SK-N-SH treated with all-trans-retinoic acid at 6 μM for 48 hours (cell line): Measurements from ENCODE around the gene LGR5.
A peak's percentile ranks its signal among the peaks of the same experiment; 100 is the strongest.
"Not testable (repeated sequence)": the region's sequence is repeated elsewhere in the genome, so short reads cannot be mapped to it uniquely, and the experiment has no call there.

Source experiments
- ATAC-seq: fragments of 200-7000 bp; cut with Tn5 transposase; 3 replicates; pipeline ENCODE4 v1.9.1; 2020; ENCODE audit warnings: mild to moderate bottlenecking, moderate library complexity
- ARNTL ChIP-seq: fragments of 450-650 bp; formaldehyde crosslinking; IDR thresholded peaks from 2 replicates; pipeline ENCODE4 v1.5.0; 2020; ENCODE audit warnings: low read depth, mild to moderate bottlenecking, moderate library complexity, borderline replicate concordance
- BACH2 ChIP-seq: fragments of 250-450 bp; sonication (Bioruptor Pico); IDR thresholded peaks from 2 replicates; pipeline ENCODE4 v1.9.0; 2021; ENCODE audit warnings: mild to moderate bottlenecking, borderline replicate concordance
- CSDC2 ChIP-seq: fragments of 250-450 bp; sonication (Bioruptor Pico); IDR thresholded peaks from 2 replicates; pipeline ENCODE4 v1.5.0; 2020; ENCODE audit warnings: mild to moderate bottlenecking, moderate library complexity
- GLIS3 ChIP-seq: fragments of 250-450 bp; sonication (Bioruptor Pico); IDR thresholded peaks from 2 replicates; pipeline ENCODE4 v1.5.0; 2020; ENCODE audit warnings: mild to moderate bottlenecking, moderate library complexity
- ISL1 ChIP-seq: fragments of 250-450 bp; sonication (Bioruptor Pico); IDR thresholded peaks from 2 replicates; pipeline ENCODE4 v2.1.2; 2022; ENCODE audit warnings: mild to moderate bottlenecking, moderate library complexity
- RARB ChIP-seq: fragments of 250-450 bp; sonication (Bioruptor Pico); IDR thresholded peaks from 2 replicates; pipeline ENCODE4 v1.8.0; 2021; ENCODE audit warnings: mild to moderate bottlenecking, moderate library complexity
- SNAI2 ChIP-seq: fragments of 250-450 bp; sonication (Bioruptor Pico); IDR thresholded peaks from 2 replicates; pipeline ENCODE4 v1.5.0; 2020; ENCODE audit warnings: mild to moderate bottlenecking, moderate library complexity
- TCF4 ChIP-seq: fragments of 250-450 bp; sonication (Bioruptor Pico); IDR thresholded peaks from 2 replicates; pipeline ENCODE4 v1.8.0; 2021; ENCODE audit warnings: mild to moderate bottlenecking, moderate library complexity, borderline replicate concordance
- TOX ChIP-seq: fragments of 250-450 bp; sonication (Bioruptor Pico); IDR thresholded peaks from 2 replicates; pipeline ENCODE4 v1.8.0; 2021; ENCODE audit warnings: mild to moderate bottlenecking, moderate library complexity, borderline replicate concordance
- ZFP3 ChIP-seq: fragments of 250-450 bp; sonication (Bioruptor Pico); IDR thresholded peaks from 2 replicates; pipeline ENCODE4 v1.5.0; 2020; ENCODE audit warnings: mild to moderate bottlenecking, moderate library complexity
- ZFP30 ChIP-seq: fragments of 450-650 bp; formaldehyde crosslinking; IDR thresholded peaks from 2 replicates; pipeline ENCODE4 v1.5.0; 2022; ENCODE audit warnings: mild to moderate bottlenecking, moderate library complexity
- ZNF565 ChIP-seq: fragments of 450-650 bp; formaldehyde crosslinking; conservative IDR thresholded peaks from 2 replicates; pipeline ENCODE4 v1.5.0; 2020; ENCODE audit warnings: low read depth, mild to moderate bottlenecking, moderate library complexity
- ZNF70 ChIP-seq: fragments of 450-650 bp; formaldehyde crosslinking; IDR thresholded peaks from 2 replicates; pipeline ENCODE4 v1.5.0; 2020; ENCODE audit warnings: mild to moderate bottlenecking, moderate library complexity
- ZNF8 ChIP-seq: fragments of 450-650 bp; formaldehyde crosslinking; IDR thresholded peaks from 2 replicates; pipeline ENCODE4 v1.5.0; 2020; ENCODE audit warnings: mild to moderate bottlenecking, moderate library complexity
- TF ChIP-seq, protein P1 (sequence below): fragments of 250-450 bp; sonication (Bioruptor Pico); IDR thresholded peaks from 2 replicates; pipeline ENCODE4 v1.8.0; 2020; ENCODE audit warnings: mild to moderate bottlenecking, moderate library complexity, borderline replicate concordance
- TF ChIP-seq, protein P2 (sequence below): fragments of 250-450 bp; sonication (Bioruptor Pico); IDR thresholded peaks from 2 replicates; pipeline ENCODE4 v1.5.1; 2020; ENCODE audit warnings: low read depth, mild to moderate bottlenecking, moderate library complexity
- TF ChIP-seq, protein P3 (sequence below): fragments of 250-450 bp; sonication (Bioruptor Pico); IDR thresholded peaks from 2 replicates; pipeline ENCODE4 v1.5.1; 2021; ENCODE audit warnings: mild to moderate bottlenecking, moderate library complexity
- TF ChIP-seq, protein P4 (sequence below): fragments of 250-450 bp; sonication (Bioruptor Pico); IDR thresholded peaks from 2 replicates; pipeline ENCODE4 v1.8.0; 2021; ENCODE audit warnings: low read depth, mild to moderate bottlenecking, moderate library complexity, borderline replicate concordance
- TF ChIP-seq, protein P5 (sequence below): fragments of 250-450 bp; sonication (Bioruptor Pico); IDR thresholded peaks from 2 replicates; pipeline ENCODE4 v1.5.0; 2020; ENCODE audit warnings: mild to moderate bottlenecking, moderate library complexity

The LGR5 gene

DNA sequence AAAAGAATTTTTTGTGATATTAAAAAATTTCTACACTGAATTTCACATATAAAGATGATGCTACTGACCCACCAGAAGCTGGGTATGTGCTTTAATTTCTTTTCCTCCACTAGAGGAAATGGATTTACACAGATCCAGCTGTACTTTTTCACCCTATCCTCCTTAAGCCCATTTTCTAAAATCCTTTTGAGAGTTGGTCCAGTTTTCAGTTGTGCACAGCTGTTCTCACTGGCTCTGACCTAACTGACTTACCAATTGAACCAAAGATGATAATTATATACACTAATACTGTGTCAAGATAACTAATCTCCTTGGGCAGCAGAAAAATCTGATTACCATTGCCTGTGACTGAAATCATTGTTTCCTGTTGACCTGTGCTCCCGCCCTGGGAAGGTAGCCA is 115.6 kb downstream of the LGR5 start:
- TF ChIP-seq ZNF70 (CRISPR knock-in tag) (no peak), ZFP3 (CRISPR knock-in tag) (no peak), TCF4 (CRISPR knock-in tag) (no peak), GLIS3 (CRISPR knock-in tag) (no peak), ZNF8 (CRISPR knock-in tag) (no peak), TOX (no peak), ARNTL (CRISPR knock-in tag) (no peak), ZFP30 (CRISPR knock-in tag) (no peak), SNAI2 (CRISPR knock-in tag) (no peak), ZNF565 (CRISPR knock-in tag) (no peak), CSDC2 (CRISPR knock-in tag) (no peak)
- TF ChIP-seq, protein P1, sequence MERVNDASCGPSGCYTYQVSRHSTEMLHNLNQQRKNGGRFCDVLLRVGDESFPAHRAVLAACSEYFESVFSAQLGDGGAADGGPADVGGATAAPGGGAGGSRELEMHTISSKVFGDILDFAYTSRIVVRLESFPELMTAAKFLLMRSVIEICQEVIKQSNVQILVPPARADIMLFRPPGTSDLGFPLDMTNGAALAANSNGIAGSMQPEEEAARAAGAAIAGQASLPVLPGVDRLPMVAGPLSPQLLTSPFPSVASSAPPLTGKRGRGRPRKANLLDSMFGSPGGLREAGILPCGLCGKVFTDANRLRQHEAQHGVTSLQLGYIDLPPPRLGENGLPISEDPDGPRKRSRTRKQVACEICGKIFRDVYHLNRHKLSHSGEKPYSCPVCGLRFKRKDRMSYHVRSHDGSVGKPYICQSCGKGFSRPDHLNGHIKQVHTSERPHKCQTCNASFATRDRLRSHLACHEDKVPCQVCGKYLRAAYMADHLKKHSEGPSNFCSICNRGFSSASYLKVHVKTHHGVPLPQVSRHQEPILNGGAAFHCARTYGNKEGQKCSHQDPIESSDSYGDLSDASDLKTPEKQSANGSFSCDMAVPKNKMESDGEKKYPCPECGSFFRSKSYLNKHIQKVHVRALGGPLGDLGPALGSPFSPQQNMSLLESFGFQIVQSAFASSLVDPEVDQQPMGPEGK (CRISPR knock-in tag): no peak
- TF ChIP-seq, protein P2, sequence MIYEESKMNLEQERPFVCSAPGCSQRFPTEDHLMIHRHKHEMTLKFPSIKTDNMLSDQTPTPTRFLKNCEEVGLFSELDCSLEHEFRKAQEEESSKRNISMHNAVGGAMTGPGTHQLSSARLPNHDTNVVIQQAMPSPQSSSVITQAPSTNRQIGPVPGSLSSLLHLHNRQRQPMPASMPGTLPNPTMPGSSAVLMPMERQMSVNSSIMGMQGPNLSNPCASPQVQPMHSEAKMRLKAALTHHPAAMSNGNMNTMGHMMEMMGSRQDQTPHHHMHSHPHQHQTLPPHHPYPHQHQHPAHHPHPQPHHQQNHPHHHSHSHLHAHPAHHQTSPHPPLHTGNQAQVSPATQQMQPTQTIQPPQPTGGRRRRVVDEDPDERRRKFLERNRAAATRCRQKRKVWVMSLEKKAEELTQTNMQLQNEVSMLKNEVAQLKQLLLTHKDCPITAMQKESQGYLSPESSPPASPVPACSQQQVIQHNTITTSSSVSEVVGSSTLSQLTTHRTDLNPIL: no peak
- TF ChIP-seq, protein P3, sequence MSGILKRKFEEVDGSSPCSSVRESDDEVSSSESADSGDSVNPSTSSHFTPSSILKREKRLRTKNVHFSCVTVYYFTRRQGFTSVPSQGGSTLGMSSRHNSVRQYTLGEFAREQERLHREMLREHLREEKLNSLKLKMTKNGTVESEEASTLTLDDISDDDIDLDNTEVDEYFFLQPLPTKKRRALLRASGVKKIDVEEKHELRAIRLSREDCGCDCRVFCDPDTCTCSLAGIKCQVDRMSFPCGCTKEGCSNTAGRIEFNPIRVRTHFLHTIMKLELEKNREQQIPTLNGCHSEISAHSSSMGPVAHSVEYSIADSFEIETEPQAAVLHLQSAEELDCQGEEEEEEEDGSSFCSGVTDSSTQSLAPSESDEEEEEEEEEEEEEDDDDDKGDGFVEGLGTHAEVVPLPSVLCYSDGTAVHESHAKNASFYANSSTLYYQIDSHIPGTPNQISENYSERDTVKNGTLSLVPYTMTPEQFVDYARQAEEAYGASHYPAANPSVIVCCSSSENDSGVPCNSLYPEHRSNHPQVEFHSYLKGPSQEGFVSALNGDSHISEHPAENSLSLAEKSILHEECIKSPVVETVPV (CRISPR knock-in tag): no peak
- TF ChIP-seq, all 23 proteins: peak for 0
- no peak for ATAC-seq

DNA sequence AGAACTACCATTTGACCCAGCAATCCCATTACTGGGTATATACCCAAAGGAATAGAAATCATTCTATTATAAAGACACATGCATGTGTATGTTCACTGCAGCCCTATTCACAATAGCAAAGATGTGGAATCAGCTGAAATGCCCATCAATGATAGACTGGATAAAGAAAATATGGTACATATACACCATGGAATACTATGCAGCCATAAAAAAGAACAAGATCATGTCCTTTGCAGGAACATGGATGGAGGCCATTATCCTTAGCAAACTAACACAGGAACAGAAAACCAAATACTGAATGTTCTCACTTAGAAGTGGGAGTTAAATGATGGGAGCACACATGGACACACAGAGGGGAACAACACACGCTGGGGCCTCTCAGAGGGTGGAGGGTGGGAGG is 116.2 kb downstream of the LGR5 start:
- peak; percentile 65 for TF ChIP-seq ZNF8 (CRISPR knock-in tag)
- ATAC-seq: not testable (repeated sequence)

DNA sequence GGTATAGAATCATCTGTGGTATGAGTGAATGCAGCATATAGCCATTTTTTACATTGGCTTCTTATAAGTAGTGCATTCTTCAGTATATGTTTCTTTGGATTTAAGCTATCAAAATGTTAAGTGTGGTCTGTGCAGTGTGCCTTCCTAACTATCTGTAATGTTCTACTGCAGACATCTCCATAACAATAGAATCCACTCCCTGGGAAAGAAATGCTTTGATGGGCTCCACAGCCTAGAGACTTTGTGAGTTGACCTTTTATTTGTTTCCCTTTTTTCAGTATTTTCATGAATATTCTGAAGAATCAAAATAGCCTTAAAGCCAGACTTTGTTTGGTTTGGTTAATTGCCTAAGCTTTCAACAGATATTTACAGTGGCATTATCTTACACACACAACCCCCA is 116.8 kb downstream of the LGR5 start:
- ATAC-seq: peak; percentile 19
- TF ChIP-seq ZNF8 (CRISPR knock-in tag) (no peak), ISL1 (no peak), ZFP3 (CRISPR knock-in tag) (no peak), RARB (CRISPR knock-in tag) (no peak), BACH2 (CRISPR knock-in tag) (no peak), ZNF565 (CRISPR knock-in tag) (no peak), ZNF70 (CRISPR knock-in tag) (no peak)
- TF ChIP-seq, protein P2: no peak
- TF ChIP-seq, protein P1 (CRISPR knock-in tag): no peak
- TF ChIP-seq, protein P4, sequence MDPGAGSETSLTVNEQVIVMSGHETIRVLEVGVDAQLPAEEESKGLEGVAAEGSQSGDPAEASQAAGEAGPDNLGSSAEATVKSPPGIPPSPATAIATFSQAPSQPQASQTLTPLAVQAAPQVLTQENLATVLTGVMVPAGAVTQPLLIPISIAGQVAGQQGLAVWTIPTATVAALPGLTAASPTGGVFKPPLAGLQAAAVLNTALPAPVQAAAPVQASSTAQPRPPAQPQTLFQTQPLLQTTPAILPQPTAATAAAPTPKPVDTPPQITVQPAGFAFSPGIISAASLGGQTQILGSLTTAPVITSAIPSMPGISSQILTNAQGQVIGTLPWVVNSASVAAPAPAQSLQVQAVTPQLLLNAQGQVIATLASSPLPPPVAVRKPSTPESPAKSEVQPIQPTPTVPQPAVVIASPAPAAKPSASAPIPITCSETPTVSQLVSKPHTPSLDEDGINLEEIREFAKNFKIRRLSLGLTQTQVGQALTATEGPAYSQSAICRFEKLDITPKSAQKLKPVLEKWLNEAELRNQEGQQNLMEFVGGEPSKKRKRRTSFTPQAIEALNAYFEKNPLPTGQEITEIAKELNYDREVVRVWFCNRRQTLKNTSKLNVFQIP (CRISPR knock-in tag): no peak
- TF ChIP-seq, protein P5, sequence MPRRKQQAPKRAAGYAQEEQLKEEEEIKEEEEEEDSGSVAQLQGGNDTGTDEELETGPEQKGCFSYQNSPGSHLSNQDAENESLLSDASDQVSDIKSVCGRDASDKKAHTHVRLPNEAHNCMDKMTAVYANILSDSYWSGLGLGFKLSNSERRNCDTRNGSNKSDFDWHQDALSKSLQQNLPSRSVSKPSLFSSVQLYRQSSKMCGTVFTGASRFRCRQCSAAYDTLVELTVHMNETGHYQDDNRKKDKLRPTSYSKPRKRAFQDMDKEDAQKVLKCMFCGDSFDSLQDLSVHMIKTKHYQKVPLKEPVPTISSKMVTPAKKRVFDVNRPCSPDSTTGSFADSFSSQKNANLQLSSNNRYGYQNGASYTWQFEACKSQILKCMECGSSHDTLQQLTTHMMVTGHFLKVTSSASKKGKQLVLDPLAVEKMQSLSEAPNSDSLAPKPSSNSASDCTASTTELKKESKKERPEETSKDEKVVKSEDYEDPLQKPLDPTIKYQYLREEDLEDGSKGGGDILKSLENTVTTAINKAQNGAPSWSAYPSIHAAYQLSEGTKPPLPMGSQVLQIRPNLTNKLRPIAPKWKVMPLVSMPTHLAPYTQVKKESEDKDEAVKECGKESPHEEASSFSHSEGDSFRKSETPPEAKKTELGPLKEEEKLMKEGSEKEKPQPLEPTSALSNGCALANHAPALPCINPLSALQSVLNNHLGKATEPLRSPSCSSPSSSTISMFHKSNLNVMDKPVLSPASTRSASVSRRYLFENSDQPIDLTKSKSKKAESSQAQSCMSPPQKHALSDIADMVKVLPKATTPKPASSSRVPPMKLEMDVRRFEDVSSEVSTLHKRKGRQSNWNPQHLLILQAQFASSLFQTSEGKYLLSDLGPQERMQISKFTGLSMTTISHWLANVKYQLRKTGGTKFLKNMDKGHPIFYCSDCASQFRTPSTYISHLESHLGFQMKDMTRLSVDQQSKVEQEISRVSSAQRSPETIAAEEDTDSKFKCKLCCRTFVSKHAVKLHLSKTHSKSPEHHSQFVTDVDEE (CRISPR knock-in tag): no peak
